ENCODE results near the gene SNTG2. TPM values are rescaled to one million over a fixed set of nuclear protein-coding genes. Genes with fewer than 3 reads are reported as not detected.

SNTG2 gene
- total RNA-seq, 1 donor from 2014 or later, result 23.2 TPM

DNA sequence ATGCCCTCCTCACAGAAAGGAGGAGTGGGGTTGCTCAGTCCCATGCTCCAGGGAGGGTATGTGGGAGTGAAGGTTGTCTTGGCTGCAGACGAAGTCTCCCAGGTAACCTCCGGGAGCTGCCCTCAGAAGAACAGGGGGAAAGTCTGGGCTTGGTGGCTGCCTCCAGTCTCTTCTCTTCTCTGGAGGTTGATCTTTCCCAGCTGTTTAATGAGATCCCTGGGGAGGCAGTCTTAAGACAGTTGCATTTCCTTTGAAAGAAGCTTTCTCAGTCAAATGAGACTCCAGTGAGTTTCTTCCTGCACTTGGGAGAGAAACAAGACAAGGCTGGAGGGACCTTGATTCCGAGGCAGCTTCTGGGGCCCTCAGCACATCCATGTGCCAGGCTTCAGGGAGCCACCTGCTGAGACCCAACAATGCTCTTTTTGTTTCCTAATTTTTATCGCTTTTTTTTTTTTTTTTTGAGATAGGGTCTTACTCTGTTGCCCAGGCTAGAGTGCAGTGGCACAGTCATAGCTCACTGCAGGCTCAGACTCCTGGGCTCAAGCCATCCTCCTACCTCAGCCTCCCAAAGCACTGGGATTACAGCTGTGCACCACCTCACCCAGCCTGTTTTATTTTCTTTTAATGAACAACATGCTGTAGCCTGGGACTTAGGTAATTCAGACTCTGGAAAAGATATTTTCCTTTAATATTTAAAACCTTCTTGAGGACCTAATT, 390.9 kb downstream of the SNTG2 start:
- Mint-ChIP-seq H3K4me3 (ENCODE audit: unreplicated experiment) (no peak overlapping the region), H3K36me3 (ENCODE audit: low read depth, unreplicated experiment) (no peaks in the 10 kb centered on the region), H3K9me3 (ENCODE audit: unreplicated experiment) (no peaks in the 10 kb centered on the region), H3K27ac (ENCODE audit: unreplicated experiment) (no peak overlapping the region), H3K4me1 (ENCODE audit: unreplicated experiment) (no peaks in the 10 kb centered on the region), H3K27me3 (ENCODE audit: unreplicated experiment) (no peaks in the 10 kb centered on the region)
- DNase-seq (ENCODE audit: low spot score), result no peak
- TF ChIP-seq, protein P1, sequence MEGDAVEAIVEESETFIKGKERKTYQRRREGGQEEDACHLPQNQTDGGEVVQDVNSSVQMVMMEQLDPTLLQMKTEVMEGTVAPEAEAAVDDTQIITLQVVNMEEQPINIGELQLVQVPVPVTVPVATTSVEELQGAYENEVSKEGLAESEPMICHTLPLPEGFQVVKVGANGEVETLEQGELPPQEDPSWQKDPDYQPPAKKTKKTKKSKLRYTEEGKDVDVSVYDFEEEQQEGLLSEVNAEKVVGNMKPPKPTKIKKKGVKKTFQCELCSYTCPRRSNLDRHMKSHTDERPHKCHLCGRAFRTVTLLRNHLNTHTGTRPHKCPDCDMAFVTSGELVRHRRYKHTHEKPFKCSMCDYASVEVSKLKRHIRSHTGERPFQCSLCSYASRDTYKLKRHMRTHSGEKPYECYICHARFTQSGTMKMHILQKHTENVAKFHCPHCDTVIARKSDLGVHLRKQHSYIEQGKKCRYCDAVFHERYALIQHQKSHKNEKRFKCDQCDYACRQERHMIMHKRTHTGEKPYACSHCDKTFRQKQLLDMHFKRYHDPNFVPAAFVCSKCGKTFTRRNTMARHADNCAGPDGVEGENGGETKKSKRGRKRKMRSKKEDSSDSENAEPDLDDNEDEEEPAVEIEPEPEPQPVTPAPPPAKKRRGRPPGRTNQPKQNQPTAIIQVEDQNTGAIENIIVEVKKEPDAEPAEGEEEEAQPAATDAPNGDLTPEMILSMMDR (IDR thresholded peaks at IDR 0.05; ENCODE audit: unreplicated experiment), result no peak

DNA sequence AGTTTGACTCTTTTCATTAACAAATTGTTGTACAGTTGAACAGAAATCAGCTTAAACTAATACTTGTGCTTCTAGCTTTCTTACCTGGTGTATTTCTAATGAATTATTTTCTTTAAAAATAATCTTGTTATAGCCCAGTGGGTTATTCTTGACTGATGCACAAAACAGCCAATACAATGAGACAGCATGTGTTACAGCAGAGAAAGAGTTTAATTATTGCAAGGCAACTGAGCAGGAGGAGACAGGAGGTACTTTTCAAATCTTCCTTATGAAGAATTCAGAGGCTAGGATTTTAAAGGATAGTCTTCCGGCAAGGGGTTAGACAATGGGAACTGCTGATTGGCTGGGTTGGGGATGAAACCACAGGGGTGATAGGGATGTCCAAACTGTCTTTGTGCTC, 398.1 kb downstream of the SNTG2 start:
- Mint-ChIP-seq H3K4me3 (ENCODE audit: unreplicated experiment) (no peak overlapping the region), H3K27me3 (ENCODE audit: unreplicated experiment) (peaks cover 3% of the 10 kb centered on the region), H3K9me3 (ENCODE audit: unreplicated experiment) (peaks cover 5% of the 10 kb centered on the region), H3K4me1 (ENCODE audit: unreplicated experiment) (no peaks in the 10 kb centered on the region), H3K27ac (ENCODE audit: unreplicated experiment) (no peak overlapping the region), H3K36me3 (ENCODE audit: low read depth, unreplicated experiment) (peaks cover 10% of the 10 kb centered on the region)
- TF ChIP-seq, protein P1 (IDR thresholded peaks at IDR 0.05; ENCODE audit: unreplicated experiment), result no peak
- DNase-seq (ENCODE audit: low spot score), result no peak

- H3K36me3 Mint-ChIP-seq (ENCODE audit: low read depth, unreplicated experiment), result peaks cover 10% of the 10 kb centered on the region
- TF ChIP-seq, protein P1 (IDR thresholded peaks at IDR 0.05; ENCODE audit: unreplicated experiment), result no peak
- no peak overlapping the region for H3K4me3 Mint-ChIP-seq (ENCODE audit: unreplicated experiment)
- peaks cover 5% of the 10 kb centered on the region for H3K9me3 Mint-ChIP-seq (ENCODE audit: unreplicated experiment)
- no peak overlapping the region for H3K27ac Mint-ChIP-seq (ENCODE audit: unreplicated experiment)
- H3K4me1 Mint-ChIP-seq (ENCODE audit: unreplicated experiment), result no peaks in the 10 kb centered on the region
- H3K27me3 Mint-ChIP-seq (ENCODE audit: unreplicated experiment), result peaks cover 3% of the 10 kb centered on the region
- DNase-seq (ENCODE audit: low spot score), result no peak
Observed at GRCh38 chr2:1350111-1350510, 399.5 kb downstream of the SNTG2 start.

- no peak overlapping the region for H3K4me3 Mint-ChIP-seq (ENCODE audit: unreplicated experiment)
- H3K27ac Mint-ChIP-seq (ENCODE audit: unreplicated experiment), result no peak overlapping the region
- no peaks in the 10 kb centered on the region for H3K27me3 Mint-ChIP-seq (ENCODE audit: unreplicated experiment)
- H3K4me1 Mint-ChIP-seq (ENCODE audit: unreplicated experiment), result no peaks in the 10 kb centered on the region
- TF ChIP-seq, protein P1 (IDR thresholded peaks at IDR 0.05; ENCODE audit: unreplicated experiment), result no peak
- DNase-seq (ENCODE audit: low spot score), result no peak
- H3K36me3 Mint-ChIP-seq (ENCODE audit: low read depth, unreplicated experiment), result peaks cover 6% of the 10 kb centered on the region
- H3K9me3 Mint-ChIP-seq (ENCODE audit: unreplicated experiment), result peaks cover 5% of the 10 kb centered on the region
Observed at GRCh38 chr2:1353124-1353523, 402.5 kb downstream of the SNTG2 start.

- no peak for DNase-seq (ENCODE audit: low spot score)
- Mint-ChIP-seq H3K27me3 (ENCODE audit: unreplicated experiment) (no peaks in the 10 kb centered on the region), H3K9me3 (ENCODE audit: unreplicated experiment) (peaks cover 5% of the 10 kb centered on the region), H3K36me3 (ENCODE audit: low read depth, unreplicated experiment) (peaks cover 6% of the 10 kb centered on the region), H3K4me1 (ENCODE audit: unreplicated experiment) (no peaks in the 10 kb centered on the region), H3K27ac (ENCODE audit: unreplicated experiment) (no peak overlapping the region), H3K4me3 (ENCODE audit: unreplicated experiment) (no peak overlapping the region)
- TF ChIP-seq, protein P1 (IDR thresholded peaks at IDR 0.05; ENCODE audit: unreplicated experiment), result no peak
Observed at GRCh38 chr2:1353543-1353942, 402.9 kb downstream of the SNTG2 start.

Data from endothelial cell (in vitro differentiated cells).